ENCODE results near the gene GSN. TPM values are rescaled to one million over a fixed set of nuclear protein-coding genes. Genes with fewer than 3 reads are reported as not detected.

Gene GSN
- total RNA-seq, 4 donors from 2014 or later: 487 to 785 (median 662) TPM

DNA sequence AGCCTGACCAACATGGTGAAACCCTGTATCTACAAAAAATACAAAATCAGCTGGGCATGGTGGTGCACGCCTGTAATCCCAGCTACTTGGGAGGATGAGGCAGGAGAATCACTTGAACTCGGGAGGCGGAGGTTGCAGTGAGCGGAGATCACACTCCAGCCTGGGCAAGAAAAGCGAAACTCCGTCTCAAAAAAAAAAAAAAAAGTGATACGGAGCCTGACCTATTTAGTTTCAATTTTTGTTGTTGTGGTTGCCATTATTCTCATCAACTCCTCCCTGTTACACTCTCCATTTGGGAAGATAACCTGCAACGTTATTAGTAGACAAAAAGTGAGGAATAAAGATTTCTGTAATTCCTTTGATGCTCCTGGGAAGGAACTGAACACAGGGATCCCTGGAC is 100.8 kb downstream of the GSN start:
- Histone ChIP-seq H3K36me3 (peaks cover 0 to 7% of the 10 kb centered on the region in 2 donors), H3K4me3 (peak overlapping the region; percentile 60 to 85 (median 73)), H3K9me3 (no peaks in the 10 kb centered on the region), H3K4me1 (peaks cover 73 to 84% of the 10 kb centered on the region in 2 donors), H3K27ac (peak overlapping the region; percentile 94 to 99 (median 96)), H3K27me3 (no peaks in the 10 kb centered on the region)
- intact Hi-C loops (cut with DNase I; ENCODE audit: low total_unique reads) (loop anchor here (10.0 kb wide), 1 partner anchor 236 kb away; no protein-coding TSS in a partner anchor), in situ Hi-C loops (cut with MboI; ENCODE audit: low sequenced_read_pairs in 4 of 4) (loop anchor here in 1 of 4 donors (10.0 kb wide), 1 partner anchor 84 kb away; no protein-coding TSS in a partner anchor)
- DNase-seq (peak in 1 of 2 donors; percentile 17), ATAC-seq (no peak)
- TF ChIP-seq POLR2A (IDR thresholded peaks at IDR 0.05) (no peak), CTCF (IDR thresholded peaks at IDR 0.05 in 4 of 5, conservative IDR thresholded peaks at IDR 0.05 in 1 of 5) (no peak)

- Histone ChIP-seq H3K36me3 (peaks cover 0 to 7% of the 10 kb centered on the region in 2 donors), H3K9me3 (no peaks in the 10 kb centered on the region), H3K27me3 (no peaks in the 10 kb centered on the region), H3K4me3 (peak within 1 kb of the TSS; percentile 60 to 85 (median 73)), H3K27ac (peak within 1 kb of the TSS; percentile 94 to 99 (median 96)), H3K4me1 (peaks cover 69 to 78% of the 10 kb centered on the region in 2 donors)
- in situ Hi-C loops (cut with MboI; ENCODE audit: low sequenced_read_pairs in 4 of 4) (loop anchor here in 3 of 4 donors (10.0 kb wide), 3 partner anchors 45 to 95 kb away; no protein-coding TSS in a partner anchor), intact Hi-C loops (cut with DNase I; ENCODE audit: low total_unique reads) (loop anchor here (1.0 to 10.0 kb wide), 4 partner anchors 43 to 615 kb away; no protein-coding TSS in a partner anchor)
- DNase-seq: peak; percentile 89 to 92
- TF ChIP-seq POLR2A (IDR thresholded peaks at IDR 0.05) (peak; percentile 99 to 100), CTCF (IDR thresholded peaks at IDR 0.05 in 4 of 5, conservative IDR thresholded peaks at IDR 0.05 in 1 of 5) (peak in 1 of 5 experiments; percentile 27)
- ATAC-seq: peak; percentile 68 to 72
These were observed 101.8 kb downstream of the GSN start, which contains the start of gene STOM for GRCh38 chr9:121369595-121370265. Gene STOM (minus strand): TSS chr9:121370250. CDS start chr9:121370187, 63 bp downstream.

- no peak for ATAC-seq
- intact Hi-C loops (cut with DNase I; ENCODE audit: low total_unique reads): loop anchor here (5.0 to 10.0 kb wide), 2 partner anchors 89 to 613 kb away; no protein-coding TSS in a partner anchor
These were observed 103.6 kb downstream of the GSN start for GRCh38 chr9:121371495-121372061.

More at GRCh38 chr9:121371495-121372061, 103.6 kb downstream of the GSN start:
- no peak for DNase-seq
- Histone ChIP-seq H3K36me3 (no peaks in the 10 kb centered on the region), H3K4me1 (peaks cover 58 to 61% of the 10 kb centered on the region in 2 donors), H3K27me3 (no peaks in the 10 kb centered on the region), H3K27ac (peak overlapping the region; percentile 94 to 99 (median 96)), H3K4me3 (no peak overlapping the region), H3K9me3 (no peaks in the 10 kb centered on the region)
- in situ Hi-C loops (cut with MboI; ENCODE audit: low sequenced_read_pairs in 4 of 4): loop anchor here in 3 of 4 donors (10.0 kb wide), 2 partner anchors 47 to 97 kb away; no protein-coding TSS in a partner anchor
- TF ChIP-seq CTCF (IDR thresholded peaks at IDR 0.05 in 4 of 5, conservative IDR thresholded peaks at IDR 0.05 in 1 of 5): no peak
